Erythroblast (primary cell): Measurements from ENCODE around the gene EPHA2.

Source experiments
- GATA1 ChIP-seq: IDR thresholded peaks from 2 replicates; pipeline ENCODE4 v1.6.1; 2011; ENCODE audit warnings: low read depth, mild to moderate bottlenecking, control low read depth, low read length, moderate library complexity
- POLR2A ChIP-seq: IDR thresholded peaks from 2 replicates; pipeline ENCODE4 v1.6.1; 2011; ENCODE audit warnings: mild to moderate bottlenecking, low read length

DNA sequence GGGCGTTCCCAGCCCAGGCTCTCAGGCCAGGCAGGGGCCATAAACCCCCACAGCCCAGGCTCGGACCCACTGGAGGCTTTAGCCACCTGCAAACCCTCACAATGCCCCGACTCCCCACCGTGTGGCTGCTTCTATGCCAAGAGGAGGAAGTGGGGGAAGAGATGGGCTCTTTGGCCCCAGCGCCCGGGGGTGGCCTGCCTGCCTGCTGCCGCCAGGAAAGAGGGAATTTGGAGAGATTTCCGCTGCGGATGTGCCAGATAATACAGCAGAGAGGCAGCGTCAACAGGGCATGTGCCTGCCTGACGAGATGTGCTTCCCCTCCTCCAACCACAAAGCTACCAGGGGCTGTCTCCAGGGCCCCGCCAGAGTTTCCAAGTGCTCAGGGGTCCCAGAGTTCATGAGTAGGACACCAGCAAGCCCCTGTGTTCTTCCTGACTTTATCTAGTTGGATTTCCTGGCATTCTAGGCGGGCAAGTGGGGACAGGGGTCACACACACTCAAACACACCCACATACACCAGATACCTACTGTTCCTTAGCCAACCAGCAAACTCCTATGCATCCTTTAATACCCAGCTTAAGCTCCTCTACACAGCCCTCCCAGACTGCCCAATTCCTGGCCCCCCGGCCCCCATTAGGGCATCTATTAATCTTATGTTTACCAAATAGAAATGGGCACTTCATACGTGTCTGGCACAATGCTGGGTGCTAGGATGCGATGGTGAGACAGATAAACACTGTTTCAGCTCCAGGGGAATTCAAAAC is 14.1 kb downstream of the EPHA2 start:
- TF ChIP-seq POLR2A (no peak), GATA1 (no peak)
